Measurements from ENCODE around the gene TINAGL1.

The TINAGL1 gene

DNA sequence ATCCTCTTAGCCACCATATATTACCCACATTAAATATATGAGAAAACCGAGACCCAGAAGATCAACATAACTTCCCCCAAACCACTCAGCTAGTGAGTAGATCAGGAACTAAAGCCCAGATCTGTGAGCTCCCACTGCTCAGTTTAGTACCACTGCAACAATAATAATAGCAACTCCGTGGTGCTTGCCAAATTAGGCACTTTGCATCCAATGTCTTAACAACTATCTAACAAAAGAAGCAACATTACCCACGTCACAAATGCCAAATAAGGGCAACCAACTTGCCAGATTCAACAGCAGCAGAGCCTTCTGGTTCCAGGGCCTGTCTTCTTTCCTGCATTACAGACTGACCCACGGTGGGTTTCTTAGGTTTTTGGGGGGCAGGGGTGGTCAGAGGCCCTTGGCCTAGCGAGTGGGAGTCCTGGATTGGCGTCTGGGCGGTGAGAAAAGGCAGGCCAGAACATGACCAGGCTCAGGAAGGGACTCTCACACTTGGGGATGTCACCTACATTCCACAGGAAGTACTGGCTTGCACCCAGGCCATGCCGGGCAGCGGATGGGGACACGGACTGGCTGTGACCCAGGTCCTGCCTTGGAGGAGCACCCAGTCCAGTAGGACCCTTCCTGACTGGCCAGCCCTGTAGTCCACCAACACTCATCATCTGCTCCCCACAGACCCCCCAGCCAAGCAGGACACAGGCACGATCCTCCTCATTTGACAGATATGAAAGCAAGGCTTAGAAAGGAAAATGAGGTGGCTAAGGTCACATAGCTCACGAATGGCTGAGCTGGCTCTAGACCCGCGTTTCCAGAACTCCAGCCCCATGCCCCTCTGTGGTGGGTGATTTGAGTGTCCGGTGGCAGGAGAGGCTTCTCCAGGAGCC, 45.8 kb downstream of the TINAGL1 start:
- TF ChIP-seq JUND (IDR thresholded peaks at IDR 0.05; ENCODE audit: low read depth): no peak
- no peak for DNase-seq (ENCODE audit: low read depth in 1 of 2, low spot score in 1 of 2)
- in situ Hi-C loops (cut with HindIII; ENCODE audit: low pct_unique_long_range_greater_than_20kb, low sequenced_read_pairs): no loop called here

DNA sequence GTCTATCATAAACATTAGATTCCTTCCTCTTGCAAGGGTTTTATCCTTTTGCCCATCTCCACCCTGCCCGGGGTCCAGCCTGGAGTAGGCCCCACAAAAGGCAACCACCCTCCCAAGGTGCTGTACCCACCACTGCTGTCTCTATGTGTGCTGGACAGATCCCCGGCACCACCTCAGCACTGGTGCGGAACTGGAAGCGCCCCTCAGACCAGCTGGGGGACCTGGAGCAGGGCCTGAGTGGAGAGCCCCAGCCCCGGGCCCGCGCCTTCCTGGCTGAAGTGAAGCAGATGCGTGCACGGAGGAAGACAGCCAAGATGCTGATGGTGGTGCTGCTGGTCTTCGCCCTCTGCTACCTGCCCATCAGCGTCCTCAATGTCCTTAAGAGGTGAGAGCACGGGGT, 47.0 kb downstream of the TINAGL1 start:
- in situ Hi-C loops (cut with HindIII; ENCODE audit: low pct_unique_long_range_greater_than_20kb, low sequenced_read_pairs): no loop called here
- TF ChIP-seq JUND (IDR thresholded peaks at IDR 0.05; ENCODE audit: low read depth): no peak
- DNase-seq (ENCODE audit: low read depth in 1 of 2, low spot score in 1 of 2): no peak

DNA sequence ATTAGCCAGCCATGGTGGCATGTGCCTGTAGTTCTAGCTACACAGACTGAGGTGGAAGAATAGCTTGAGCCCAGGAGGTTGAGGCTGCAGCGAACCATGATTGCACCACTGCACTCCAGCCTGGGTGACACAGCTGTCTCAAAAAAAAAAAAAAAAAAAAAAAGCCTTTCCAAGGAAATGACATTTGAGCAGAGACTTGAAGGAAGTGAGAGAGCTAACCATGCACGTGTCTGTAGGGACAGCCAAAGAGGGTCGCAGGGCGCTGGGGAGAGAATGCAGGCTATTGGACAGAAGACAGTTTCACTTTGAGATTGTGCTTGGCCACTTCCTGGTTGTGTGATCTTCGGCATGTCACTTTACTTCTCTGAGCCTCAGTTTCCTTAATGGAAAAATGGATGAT, 48.0 kb downstream of the TINAGL1 start:
- in situ Hi-C loops (cut with HindIII; ENCODE audit: low pct_unique_long_range_greater_than_20kb, low sequenced_read_pairs): no loop called here
- DNase-seq (ENCODE audit: low read depth in 1 of 2, low spot score in 1 of 2): no peak
- TF ChIP-seq JUND (IDR thresholded peaks at IDR 0.05; ENCODE audit: low read depth): no peak

DNA sequence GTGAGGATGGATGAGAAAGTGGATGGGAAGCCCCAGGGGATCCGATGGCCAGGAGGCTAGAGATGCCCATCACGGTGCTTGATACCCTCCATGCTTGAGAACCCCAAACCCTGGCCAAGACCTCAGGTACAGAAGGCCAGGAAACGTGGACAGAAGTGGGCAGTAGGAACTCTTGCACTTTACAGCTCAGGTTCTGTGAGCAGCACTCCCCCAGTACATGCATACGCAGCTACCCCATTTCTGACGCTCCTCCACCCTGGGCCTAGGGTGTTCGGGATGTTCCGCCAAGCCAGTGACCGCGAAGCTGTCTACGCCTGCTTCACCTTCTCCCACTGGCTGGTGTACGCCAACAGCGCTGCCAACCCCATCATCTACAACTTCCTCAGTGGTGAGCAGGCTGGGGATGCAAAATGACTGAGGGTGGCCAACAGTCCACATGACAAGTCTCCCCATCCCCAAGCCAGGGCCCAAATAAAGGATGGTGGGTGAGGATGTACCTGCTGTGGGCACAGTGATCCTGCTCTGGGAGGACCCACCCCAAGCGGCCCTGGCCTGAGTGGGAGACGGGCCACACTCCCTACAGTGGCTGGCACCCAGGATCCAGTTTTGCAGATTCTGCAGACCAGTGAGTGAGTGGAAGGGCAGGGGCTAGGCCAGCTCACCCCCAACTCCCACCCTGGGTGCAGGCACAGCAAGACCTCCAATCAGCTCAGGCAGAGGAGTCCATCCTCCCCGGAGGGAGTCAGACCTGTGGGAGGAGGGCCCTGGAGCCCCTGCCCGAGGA, 48.6 kb downstream of the TINAGL1 start:
- in situ Hi-C loops (cut with HindIII; ENCODE audit: low pct_unique_long_range_greater_than_20kb, low sequenced_read_pairs): no loop called here
- DNase-seq (ENCODE audit: low read depth in 1 of 2, low spot score in 1 of 2): no peak
- TF ChIP-seq JUND (IDR thresholded peaks at IDR 0.05; ENCODE audit: low read depth): no peak

DNA sequence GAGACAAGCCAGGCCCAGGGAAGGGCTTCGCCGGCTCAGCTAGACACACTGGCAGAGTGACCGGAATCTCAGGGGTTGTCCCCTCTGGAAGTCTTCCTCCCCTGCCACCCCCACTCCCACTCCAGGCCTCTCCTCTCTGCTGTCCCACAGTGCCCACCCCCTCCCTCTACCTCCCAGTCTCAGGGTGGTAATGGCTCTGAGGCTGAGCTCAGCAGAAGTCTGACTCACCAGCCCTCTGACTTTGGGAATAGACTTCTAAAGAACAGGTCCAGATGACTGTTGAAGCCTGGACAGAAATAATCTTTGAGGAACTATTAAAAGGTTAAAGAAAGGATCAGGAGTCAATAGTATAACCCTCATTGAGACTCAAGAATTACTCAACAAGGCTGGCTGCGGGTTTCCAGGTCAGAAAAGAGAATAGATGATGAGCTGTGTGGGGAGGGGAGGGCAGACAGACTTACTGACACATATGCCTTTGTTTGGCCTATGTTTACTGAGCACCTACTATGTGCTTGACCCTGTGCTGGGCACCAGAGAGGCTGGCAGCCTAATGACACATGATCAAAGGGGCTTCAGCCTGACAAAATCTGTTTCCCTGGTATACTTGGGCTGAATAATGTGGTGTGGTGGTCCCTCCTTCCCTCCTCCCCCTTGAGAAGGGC, 49.4 kb downstream of the TINAGL1 start:
- no peak for TF ChIP-seq JUND (IDR thresholded peaks at IDR 0.05; ENCODE audit: low read depth)
- no peak for DNase-seq (ENCODE audit: low read depth in 1 of 2, low spot score in 1 of 2)
- in situ Hi-C loops (cut with HindIII; ENCODE audit: low pct_unique_long_range_greater_than_20kb, low sequenced_read_pairs): no loop called here

DNA sequence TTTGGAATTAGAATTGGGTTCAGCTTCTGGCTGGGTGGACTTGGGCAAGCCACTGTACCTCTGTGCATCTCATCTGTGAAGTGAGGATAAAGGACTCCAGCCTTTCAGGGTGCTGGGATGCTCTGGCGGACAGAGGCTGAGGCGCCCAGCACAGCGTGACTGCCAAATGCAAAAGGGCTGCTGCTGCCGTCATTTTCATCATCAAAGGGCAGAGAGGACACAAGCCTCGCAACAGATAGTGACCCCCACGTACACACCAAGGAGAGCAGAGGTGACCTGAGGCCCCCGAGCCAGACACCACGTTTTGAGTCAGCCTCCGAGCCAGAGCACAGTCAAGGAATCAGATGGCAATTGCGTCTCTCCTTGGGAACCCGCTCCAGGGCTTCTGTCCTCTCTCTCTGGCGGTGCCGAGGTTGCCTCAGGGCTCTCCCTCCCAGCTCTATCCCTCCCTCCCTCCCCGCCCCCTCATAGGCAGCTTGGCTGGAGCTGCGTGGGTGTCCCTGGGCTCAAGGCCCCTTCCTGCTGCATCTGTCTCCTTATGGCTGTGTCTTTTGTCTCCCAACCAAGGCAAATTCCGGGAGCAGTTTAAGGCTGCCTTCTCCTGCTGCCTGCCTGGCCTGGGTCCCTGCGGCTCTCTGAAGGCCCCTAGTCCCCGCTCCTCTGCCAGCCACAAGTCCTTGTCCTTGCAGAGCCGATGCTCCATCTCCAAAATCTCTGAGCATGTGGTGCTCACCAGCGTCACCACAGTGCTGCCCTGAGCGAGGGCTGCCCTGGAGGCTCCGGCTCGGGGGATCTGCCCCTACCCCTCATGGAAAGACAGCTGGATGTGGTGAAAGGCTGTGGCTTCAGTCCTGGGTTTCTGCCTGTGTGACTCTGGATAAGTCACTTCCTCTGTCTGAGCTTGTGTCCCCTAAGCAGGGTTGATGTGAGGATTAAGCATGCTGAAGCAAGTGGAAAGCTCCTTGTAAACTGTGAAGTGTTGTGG, 50.2 kb downstream of the TINAGL1 start:
- in situ Hi-C loops (cut with HindIII; ENCODE audit: low pct_unique_long_range_greater_than_20kb, low sequenced_read_pairs): no loop called here
- TF ChIP-seq JUND (IDR thresholded peaks at IDR 0.05; ENCODE audit: low read depth): no peak
- no peak for DNase-seq (ENCODE audit: low read depth in 1 of 2, low spot score in 1 of 2)

DNA sequence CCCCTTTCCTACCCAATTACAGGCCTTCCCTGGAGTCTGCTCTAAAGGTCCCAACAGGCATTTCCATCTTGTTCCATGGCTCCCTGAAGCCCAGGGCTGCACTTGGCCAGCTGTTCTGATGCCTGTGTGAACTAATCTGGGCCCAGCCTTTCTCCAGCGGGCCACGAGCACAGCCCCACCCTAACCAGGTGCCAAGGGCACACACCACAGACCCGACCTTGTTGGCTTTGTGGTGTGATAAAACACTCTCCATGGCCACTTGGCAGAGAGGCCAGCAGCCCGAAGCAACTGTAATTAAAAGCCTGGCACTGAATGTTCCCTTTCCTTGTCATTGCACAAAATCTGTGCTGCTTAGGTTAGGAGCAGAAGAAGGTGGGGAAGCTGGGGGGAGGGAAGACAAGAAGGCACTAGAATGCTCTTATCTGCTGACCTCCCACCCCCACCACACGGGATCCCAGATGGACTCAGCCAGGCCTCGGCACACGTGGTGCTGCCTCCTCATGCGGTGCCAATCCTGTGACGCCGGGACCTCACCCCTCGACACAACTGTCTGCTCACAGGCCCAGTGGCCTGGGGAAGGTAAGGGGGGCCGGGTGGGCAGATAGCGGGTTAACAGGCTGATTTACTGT, 51.1 kb downstream of the TINAGL1 start:
- no peak for DNase-seq (ENCODE audit: low read depth in 1 of 2, low spot score in 1 of 2)
- TF ChIP-seq JUND (IDR thresholded peaks at IDR 0.05; ENCODE audit: low read depth): no peak
- in situ Hi-C loops (cut with HindIII; ENCODE audit: low pct_unique_long_range_greater_than_20kb, low sequenced_read_pairs): no loop called here

DNA sequence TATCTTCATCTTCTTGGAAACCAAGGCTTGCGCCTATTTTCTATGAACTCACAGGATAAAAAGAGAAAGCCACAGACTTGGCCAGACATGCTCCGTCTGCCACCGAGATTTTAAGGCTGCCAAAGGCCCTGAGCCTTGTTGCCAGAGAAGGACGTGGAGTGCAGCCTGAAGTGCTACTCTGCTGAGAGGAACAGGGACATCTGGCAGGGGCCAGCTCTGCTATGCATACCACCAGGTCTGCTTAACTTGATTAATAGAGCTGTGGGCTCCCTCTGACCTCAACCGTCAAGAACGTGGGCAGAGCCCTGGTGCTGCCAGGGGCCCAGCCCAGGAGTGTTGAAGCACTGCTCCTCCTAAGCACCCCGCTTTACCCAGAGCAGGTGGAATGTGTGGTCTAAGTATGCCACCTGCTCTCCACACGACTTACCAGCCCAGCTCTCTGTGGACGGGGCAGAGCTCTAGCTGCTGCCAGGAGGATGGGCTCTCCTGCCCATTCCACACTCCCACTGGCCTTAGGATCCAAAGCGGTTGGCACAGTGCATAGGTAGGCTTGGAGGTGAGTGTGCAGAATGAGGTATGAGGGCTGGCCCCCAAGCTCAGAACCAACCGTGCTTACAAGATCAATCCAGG, 51.7 kb downstream of the TINAGL1 start:
- no peak for TF ChIP-seq JUND (IDR thresholded peaks at IDR 0.05; ENCODE audit: low read depth)
- no peak for DNase-seq (ENCODE audit: low read depth in 1 of 2, low spot score in 1 of 2)

DNA sequence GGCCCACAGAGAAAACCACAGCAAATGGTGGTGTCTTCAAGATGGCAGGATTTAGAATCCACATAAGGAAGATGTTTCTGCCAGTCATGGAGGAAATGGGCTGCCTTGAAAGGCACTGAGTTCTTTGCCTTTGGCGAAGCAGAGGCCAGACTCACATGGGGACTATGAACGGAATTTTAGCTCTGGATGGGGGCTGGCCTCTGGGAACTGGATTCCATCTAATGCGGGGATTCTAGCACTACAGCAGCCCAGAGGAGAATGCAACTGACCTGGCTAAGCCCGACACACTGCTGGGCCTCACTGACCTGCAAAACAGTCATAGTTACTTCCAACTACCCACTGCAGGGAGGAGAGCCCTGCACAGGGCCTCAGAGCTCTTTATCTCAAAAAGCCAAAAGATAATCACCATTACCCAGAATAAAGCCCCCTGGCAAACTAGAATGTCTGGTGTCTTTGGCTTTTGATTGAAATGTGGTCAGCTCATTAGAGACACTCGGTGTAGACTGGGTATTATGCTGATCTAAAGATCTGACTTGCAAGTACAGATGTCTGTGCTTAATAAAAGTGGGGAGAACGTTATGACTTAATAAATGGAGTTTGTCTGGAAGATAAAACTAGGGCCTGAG, 52.7 kb downstream of the TINAGL1 start:
- DNase-seq (ENCODE audit: low read depth in 1 of 2, low spot score in 1 of 2): no peak
- no peak for TF ChIP-seq JUND (IDR thresholded peaks at IDR 0.05; ENCODE audit: low read depth)
- in situ Hi-C loops (cut with HindIII; ENCODE audit: low pct_unique_long_range_greater_than_20kb, low sequenced_read_pairs): no loop called here

More for the DNA sequence above, 51.7 kb downstream of the TINAGL1 start:
- in situ Hi-C loops (cut with HindIII; ENCODE audit: low pct_unique_long_range_greater_than_20kb, low sequenced_read_pairs): no loop called here

DNA sequence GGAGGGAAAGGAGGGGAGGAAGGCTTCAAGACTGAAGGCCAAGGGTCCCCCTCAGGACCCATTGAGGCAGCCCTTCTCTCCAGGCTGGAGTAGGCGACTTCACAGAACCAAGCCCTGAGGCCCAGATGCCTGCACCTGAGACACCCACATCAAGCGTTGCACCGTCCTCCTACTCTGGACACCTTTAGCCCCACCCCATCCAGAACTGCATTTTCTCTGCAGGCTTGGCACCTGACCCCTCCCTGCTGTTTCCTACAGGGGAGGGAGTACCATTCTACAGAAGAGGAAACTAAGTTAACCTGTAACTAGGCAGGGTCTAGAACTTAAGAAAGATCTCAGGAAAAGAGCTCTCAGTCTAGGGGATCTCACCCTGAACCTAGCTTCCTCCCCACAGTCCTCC, 56.3 kb downstream of the TINAGL1 start:
- in situ Hi-C loops (cut with HindIII; ENCODE audit: low pct_unique_long_range_greater_than_20kb, low sequenced_read_pairs): no loop called here
- no peak for DNase-seq (ENCODE audit: low read depth in 1 of 2, low spot score in 1 of 2)
- no peak for TF ChIP-seq JUND (IDR thresholded peaks at IDR 0.05; ENCODE audit: low read depth)

DNA sequence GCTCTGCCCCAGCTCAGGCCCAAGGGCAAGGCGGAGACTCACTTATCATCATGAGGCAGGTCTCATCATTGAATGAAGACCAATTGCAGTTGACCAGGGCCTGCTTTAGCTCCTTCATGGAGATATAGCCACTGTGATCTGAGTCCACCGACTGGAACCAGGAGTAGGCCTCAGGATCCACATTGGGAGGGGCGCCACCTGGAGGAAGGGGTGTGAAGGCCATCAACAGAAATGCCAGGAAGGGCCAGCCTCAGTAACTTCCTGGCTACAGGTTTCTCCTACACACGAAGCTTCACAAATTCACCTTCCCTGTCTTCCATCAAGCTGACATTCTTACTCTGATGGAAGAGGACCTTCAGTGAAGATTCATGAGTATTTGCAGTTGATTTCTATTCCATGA, 56.8 kb downstream of the TINAGL1 start:
- in situ Hi-C loops (cut with HindIII; ENCODE audit: low pct_unique_long_range_greater_than_20kb, low sequenced_read_pairs): no loop called here
- peak in 1 of 2 experiments; percentile 44 for DNase-seq (ENCODE audit: low read depth in 1 of 2, low spot score in 1 of 2)
- TF ChIP-seq JUND (IDR thresholded peaks at IDR 0.05; ENCODE audit: low read depth): no peak

Data from T47D (cell line).